ENCODE results near the gene CERK. TPM values are rescaled to one million over a fixed set of nuclear protein-coding genes. Genes with fewer than 3 reads are reported as not detected.

The CERK gene
- total RNA-seq, 1 donor from 2014 or later, result 22.6 TPM

- no peak for DNase-seq (ENCODE audit: low read depth)
- TF ChIP-seq CTCF (conservative IDR thresholded peaks at IDR 0.05; ENCODE audit: low read depth, low read length), result no peak
- no peak overlapping the region for H3K4me3 ChIP-seq (ENCODE audit: low read depth, low read length)
Observed at GRCh38 chr22:46678785-46679700, 59.0 kb downstream of the CERK start.

DNA sequence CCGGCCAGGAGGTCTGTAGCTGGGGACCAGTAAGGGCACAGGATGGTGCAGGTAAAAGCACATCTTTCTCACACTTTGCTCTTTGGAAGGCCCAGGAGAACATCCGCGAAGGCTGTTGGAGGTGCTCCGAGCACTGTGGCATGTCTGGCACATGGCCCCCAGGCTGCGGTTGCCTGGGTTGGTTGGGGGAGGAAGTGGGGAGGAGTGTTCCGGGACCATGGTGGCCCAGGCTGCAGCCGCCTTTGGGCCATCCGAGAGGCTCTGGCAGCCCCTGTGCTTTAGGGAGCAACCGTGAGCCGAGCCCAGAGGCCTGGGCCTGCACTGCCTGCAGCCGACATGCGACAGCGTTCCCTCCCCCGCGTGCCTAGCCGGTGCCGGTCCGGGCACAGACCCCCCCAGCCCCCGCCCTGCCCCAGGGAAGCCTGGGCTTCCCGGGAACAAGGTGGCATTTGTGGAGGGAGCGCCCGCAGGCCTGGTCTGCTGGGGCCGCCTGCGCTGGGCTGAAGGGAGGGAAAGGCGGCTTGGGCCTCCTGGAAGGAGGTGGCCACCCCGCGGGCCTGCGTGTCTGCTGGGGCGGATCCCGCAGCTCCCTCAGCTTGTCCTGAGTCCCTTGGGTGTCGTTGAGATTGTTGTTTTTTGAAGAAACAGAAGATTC, 59.9 kb downstream of the CERK start:
- no peak for DNase-seq (ENCODE audit: low read depth)
- TF ChIP-seq CTCF (conservative IDR thresholded peaks at IDR 0.05; ENCODE audit: low read depth, low read length), result no peak
- H3K4me3 ChIP-seq (ENCODE audit: low read depth, low read length), result no peak overlapping the region

DNA sequence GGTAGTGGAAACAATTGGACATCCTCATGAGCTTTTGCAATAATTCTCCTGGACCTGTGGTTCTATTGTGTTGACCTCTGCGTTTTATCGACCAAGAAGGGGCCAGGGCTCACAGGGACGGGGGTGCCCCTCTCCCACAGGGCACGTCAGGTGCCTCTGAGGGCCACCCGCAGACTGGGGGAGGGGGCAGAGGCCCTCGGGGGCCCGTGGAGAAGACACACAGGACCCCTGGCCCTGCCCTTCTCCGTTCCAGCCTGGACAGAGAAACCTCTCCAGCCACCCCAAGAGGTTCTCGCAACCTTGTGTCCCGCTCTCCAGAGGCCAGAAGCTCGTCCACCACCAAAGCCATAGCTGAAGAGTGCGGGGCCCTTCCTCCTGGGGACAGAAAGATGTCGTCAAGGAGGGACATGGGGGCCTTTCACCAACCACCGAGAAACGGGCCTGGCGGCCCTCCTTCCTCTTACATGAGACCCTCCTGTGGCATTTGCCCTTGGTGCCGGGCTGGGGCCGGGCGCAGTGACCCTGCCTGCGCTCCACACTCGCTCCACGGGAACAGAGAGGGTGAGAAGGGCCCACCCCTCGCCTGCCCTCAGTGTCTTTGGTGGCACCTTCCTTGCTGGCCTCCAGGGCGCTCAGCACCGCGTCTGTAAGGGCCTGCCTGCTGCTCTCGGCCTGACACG, 60.6 kb downstream of the CERK start:
- TF ChIP-seq CTCF (conservative IDR thresholded peaks at IDR 0.05; ENCODE audit: low read depth, low read length), result no peak
- no peak overlapping the region for H3K4me3 ChIP-seq (ENCODE audit: low read depth, low read length)
- DNase-seq (ENCODE audit: low read depth), result no peak

- DNase-seq (ENCODE audit: low read depth), result no peak
- TF ChIP-seq CTCF (conservative IDR thresholded peaks at IDR 0.05; ENCODE audit: low read depth, low read length), result no peak
- no peak overlapping the region for H3K4me3 ChIP-seq (ENCODE audit: low read depth, low read length)
Observed at GRCh38 chr22:46676881-46677280, 61.2 kb downstream of the CERK start.

- H3K4me3 ChIP-seq (ENCODE audit: low read depth, low read length), result no peak overlapping the region
- no peak for DNase-seq (ENCODE audit: low read depth)
- no peak for TF ChIP-seq CTCF (conservative IDR thresholded peaks at IDR 0.05; ENCODE audit: low read depth, low read length)
Observed at GRCh38 chr22:46676479-46676878, 61.6 kb downstream of the CERK start.

- no peak for DNase-seq (ENCODE audit: low read depth)
Observed at GRCh38 chr22:46675938-46676337, 62.1 kb downstream of the CERK start.

More at GRCh38 chr22:46675938-46676337, 62.1 kb downstream of the CERK start:
- no peak for TF ChIP-seq CTCF (conservative IDR thresholded peaks at IDR 0.05; ENCODE audit: low read depth, low read length)
- no peak overlapping the region for H3K4me3 ChIP-seq (ENCODE audit: low read depth, low read length)

Measured in epithelial cell of proximal tubule (primary cell).